Mononuclear cell (primary cell): Measurements from ENCODE around the gene CERS1. TPM values are rescaled to one million over a fixed set of nuclear protein-coding genes. Genes with fewer than 3 reads are reported as not detected.
A peak's percentile ranks its signal among the peaks of the same experiment; 100 is the strongest.

Experiments used
- H3K27me3 ChIP-seq: 2 replicates; pipeline ENCODE4 v1.6.0; 2011; ENCODE audit warnings: low read length, control low read depth; ENCODE audit not compliant: insufficient read depth
- H3K4me1 ChIP-seq: 2 replicates; pipeline ENCODE4 v1.5.1; 2011; ENCODE audit warnings: mild to moderate bottlenecking, low read length, control low read depth; ENCODE audit not compliant: insufficient read depth
- H3K4me3 ChIP-seq: 2 replicates; pipeline ENCODE4 v1.5.1; 2011; ENCODE audit warnings: mild to moderate bottlenecking, low read length, moderate library complexity
- H3K9me3 ChIP-seq: 2 replicates; pipeline ENCODE4 v1.5.1; 2011; ENCODE audit warnings: low read depth, mild to moderate bottlenecking, control low read depth, low read length
- total RNA-seq: library from RNA; depleted of rRNA; stranded (reverse); fragments of >200 nt; gene quantifications from one replicate; pipeline ENCODE4 v1.2.3, GENCODE V29; 2012

Gene CERS1
- total RNA-seq, 1 donor: not detected

DNA sequence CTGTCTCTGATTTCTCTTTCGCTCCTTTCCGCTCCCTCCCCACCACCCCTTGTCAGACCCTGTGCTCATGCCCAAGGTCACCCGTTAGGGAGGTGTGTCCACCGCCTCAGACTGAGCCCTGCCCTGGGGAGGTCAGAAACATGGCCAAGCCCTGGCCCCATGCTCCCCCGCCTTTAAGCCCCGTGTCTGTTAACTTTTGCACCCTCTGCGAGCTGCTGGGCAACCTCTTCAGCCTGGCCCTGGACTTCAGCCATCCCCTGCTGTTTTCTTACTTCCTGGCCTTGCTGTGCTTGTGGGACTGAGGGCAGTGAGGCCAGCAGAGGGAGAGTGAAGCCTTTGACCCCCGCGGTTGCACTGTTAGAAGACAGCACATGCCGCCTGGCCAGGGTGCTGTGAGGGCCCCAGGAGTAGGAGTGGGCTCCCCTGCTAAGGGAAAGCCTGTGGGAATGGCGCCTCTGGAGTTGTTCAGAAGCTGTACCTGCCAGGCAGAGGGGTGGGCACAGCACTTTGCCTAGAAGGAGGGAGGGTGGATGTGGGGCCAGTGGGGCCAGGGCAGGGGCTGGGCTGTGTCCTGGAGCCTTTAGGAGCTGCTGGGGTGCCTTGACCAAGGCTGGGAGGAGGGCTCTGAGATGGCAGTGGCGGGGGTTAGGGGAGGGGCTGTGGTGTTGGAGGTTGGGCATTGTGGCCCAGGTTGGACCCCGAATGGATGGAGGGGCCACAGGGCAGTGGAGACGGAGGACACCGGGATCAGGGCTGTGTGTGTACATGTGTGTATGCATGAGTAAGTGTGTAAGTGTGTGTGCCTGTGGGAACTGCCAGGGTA lies 56.3 kb downstream of the CERS1 start:
- no peak overlapping the region for H3K4me3 ChIP-seq
- no peaks in the 10 kb centered on the region for H3K27me3 ChIP-seq
- no peaks in the 10 kb centered on the region for H3K9me3 ChIP-seq
- H3K4me1 ChIP-seq: peaks cover 65% of the 10 kb centered on the region

DNA sequence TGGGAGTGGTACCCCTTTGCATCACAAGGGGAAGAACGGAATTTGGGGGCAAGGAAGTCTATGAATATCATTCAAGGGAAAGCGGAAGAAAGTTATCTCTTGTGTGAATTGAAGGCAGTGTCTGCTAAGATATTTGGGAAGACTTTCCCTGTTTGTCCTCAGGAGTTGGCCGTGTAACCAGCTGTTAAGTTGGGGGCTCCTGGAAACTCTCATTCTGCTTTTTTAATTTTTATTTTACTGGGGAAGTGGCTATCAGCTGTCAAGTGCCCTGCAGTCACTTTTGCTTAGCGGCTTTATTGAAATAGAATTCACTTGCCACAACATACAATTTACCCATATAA lies 61.3 kb downstream of the CERS1 start:
- Histone ChIP-seq H3K4me1 (peaks cover 55% of the 10 kb centered on the region), H3K9me3 (no peaks in the 10 kb centered on the region), H3K27me3 (no peaks in the 10 kb centered on the region), H3K4me3 (no peak overlapping the region)

DNA sequence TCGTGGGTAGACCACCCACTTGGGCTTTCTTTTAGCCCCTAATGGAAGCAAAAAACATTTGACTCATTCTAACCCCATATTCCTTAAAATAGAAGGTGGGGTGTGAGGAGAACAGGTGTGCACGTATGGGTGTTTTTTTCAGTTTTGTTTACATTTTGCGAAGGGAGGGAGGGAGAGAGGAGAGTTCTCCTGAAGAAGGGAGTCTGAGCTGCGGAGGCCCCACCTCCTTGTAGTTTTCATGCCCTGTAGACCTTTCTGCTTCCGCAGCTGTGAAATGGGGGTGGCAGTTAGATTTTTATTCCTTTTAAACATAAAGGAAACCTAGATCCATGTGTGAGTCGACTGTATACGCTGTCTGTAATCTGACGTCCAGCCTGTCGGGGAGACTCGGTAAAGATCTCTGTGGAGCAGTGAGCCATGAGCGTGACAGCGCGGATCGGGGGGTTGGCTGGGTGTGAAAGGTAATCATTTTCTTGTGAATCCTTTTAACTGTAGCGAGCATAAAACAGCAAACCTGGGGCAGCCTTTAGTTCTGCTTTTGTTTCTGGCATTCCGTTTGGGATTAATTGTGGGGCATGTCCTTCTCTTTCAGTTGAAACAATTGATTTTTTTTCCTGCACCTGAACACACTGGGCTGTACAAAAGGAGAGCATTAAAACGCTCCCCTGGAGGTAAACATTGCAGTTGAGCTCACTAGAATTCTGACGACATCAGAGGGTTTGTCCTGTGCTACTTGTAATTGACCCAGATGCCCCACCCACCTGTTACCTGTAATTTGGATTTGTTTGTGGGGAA lies 61.9 kb downstream of the CERS1 start:
- Histone ChIP-seq H3K27me3 (no peaks in the 10 kb centered on the region), H3K9me3 (no peaks in the 10 kb centered on the region), H3K4me1 (peaks cover 49% of the 10 kb centered on the region), H3K4me3 (peak overlapping the region; percentile 69)

DNA sequence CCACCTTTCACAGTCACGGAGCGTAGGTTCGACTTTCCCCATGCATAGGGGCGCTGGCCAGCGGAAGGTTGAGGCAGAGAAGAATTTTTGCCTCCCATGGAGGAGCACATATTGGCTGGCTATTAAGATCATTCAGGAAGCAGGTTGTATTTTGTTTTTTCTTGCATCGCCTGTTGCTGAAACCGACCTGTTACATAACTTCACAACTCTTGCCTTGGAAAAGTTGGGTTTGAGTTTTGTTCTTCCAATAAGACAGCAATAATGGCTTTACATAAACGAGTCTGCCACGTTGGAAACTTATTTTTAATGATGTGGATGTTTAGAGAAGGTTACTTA lies 62.8 kb downstream of the CERS1 start:
- no peaks in the 10 kb centered on the region for H3K9me3 ChIP-seq
- peak overlapping the region; percentile 69 for H3K4me3 ChIP-seq
- peaks cover 3% of the 10 kb centered on the region for H3K27me3 ChIP-seq
- H3K4me1 ChIP-seq: peaks cover 49% of the 10 kb centered on the region

DNA sequence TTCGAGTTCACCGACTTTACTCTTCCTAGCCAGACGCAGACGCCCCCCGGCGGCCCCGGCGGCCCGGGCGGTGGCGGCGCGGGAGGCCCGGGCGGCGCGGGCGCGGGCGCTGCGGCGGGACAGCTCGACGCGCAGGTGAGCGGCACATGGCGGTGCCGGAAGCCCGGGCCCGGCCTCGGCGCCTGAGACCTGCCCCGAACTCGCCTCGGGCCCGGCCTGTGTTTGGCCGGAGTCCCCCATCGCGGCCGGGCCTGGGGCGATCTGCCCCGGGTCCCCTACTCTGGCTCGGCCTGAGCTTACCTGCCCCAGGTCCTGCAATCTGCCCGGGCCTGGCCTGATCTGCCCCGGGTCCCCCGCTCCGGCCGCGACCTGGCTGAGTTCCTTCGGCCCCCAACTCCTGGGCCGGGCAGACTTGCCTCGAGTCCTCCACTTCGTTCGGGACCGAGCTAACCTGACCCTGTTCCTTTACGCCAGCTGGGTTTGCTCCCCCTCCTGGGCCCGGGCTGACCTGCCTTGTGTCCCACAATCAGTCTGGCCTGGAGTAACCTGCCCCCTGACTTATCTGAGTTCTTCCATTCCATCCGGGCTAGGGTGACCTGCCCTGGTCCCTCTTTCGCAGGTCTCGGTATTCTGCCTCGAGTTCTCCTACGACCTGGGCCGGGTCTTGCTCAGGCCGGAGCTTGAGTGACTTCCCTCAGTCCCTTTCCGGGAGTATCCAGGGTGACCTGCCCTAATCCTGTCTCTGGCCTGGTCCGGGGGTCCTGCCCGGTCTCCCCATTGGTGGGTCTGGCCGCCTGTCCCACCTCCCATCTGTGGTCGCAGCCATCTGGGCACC lies 63.4 kb downstream of the CERS1 start:
- Histone ChIP-seq H3K27me3 (peaks cover 6% of the 10 kb centered on the region), H3K9me3 (no peaks in the 10 kb centered on the region), H3K4me3 (peak overlapping the region; percentile 69), H3K4me1 (peaks cover 49% of the 10 kb centered on the region)

DNA sequence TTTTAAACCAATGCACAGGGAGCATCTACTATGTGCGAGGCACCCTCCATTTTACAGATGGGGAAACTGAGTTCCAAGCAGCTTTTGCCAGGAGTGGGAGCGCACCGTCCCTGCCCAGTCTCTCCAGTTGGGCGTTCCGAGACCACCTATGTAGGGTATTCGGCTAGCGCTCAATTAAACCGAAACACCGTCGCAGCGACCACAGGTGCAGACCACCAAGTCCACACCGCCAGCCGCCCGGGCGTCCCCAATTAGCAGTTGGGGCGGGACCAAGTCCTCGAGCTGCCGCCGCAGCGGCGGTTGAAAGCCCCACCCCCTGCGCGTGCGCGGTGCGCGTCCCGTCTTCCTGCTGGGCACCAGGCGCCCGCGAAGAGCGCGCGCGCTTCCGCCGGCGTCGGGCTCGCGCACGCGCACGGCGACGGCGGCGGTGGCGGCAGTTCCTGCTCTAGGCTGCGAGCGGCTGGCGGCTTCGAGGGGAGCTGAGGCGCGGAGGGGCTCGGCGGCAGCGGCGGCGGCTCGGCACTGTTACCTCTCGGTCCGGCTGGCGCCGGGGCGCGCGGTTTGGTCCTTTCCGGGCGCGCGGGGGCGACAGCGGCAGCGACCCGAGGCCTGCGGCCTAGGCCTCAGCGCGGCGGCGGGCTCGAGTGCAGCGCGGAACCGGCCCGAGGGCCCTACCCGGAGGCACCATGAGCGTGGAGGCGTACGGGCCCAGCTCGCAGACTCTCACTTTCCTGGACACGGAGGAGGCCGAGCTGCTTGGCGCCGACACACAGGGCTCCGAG lies 64.2 kb downstream of the CERS1 start, which contains the start of gene UPF1:
Gene UPF1 (plus strand): TSS at position 436 of the 782 bp plus-strand sequence. CDS start 251 bp downstream, at position 687.
- peaks cover 8% of the 10 kb centered on the region for H3K27me3 ChIP-seq
- H3K4me3 ChIP-seq: peak within 1 kb of the TSS; percentile 69

DNA sequence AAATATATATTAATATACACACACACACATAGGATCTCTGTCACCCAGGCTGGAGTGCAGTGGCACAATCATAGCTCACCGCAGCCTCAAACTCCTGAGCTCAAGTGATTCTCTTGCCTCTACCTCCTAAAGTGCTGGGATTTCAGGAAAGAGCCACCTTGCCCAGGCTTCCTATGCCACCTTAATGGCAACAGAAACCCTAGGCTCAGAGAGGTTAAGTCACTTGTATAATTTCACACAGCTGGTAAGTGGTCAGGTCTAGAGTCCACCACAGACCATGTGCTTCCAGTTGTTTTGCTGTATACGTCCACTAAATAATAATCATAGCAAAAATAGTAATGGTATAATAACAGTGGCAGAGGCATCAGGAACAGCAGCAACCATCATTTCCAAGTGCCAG lies 65.5 kb downstream of the CERS1 start:
- peaks cover 35% of the 10 kb centered on the region for H3K4me1 ChIP-seq
- H3K9me3 ChIP-seq: no peaks in the 10 kb centered on the region
- peaks cover 8% of the 10 kb centered on the region for H3K27me3 ChIP-seq
- H3K4me3 ChIP-seq: no peak overlapping the region

More for the DNA sequence above, 64.2 kb downstream of the CERS1 start, which contains the start of gene UPF1:
- Histone ChIP-seq H3K9me3 (no peaks in the 10 kb centered on the region), H3K4me1 (peaks cover 43% of the 10 kb centered on the region)

DNA sequence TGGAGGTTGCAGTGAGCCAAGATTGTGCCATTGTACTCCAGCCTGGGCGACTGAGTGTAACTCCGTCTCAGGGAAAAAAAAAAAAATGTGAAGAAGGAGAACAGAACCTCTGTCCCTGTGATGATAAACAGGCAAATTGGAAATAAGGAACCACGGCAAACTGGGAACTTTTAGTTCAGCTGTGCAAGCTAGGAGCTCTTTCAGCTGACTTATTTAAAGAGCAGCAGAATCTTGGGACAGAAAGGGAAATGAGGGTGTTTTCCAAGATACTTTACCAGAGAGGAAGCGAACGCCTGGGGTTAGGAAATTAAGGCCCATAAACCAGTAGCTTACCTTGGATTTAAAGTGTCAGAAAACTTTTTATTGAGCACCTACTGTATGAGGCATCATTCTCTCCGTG lies 67.2 kb downstream of the CERS1 start:
- H3K9me3 ChIP-seq: no peaks in the 10 kb centered on the region
- peaks cover 8% of the 10 kb centered on the region for H3K27me3 ChIP-seq
- no peak overlapping the region for H3K4me3 ChIP-seq
- peaks cover 18% of the 10 kb centered on the region for H3K4me1 ChIP-seq

Other genes starting within 250 kb of the CERS1 start
- gene CRTC1, start 212.5 kb downstream of the CERS1 start, total RNA-seq: 4.3 TPM
- gene COMP, start 104.9 kb downstream of the CERS1 start, total RNA-seq: not detected
- 66.1 TPM for gene UPF1, start 64.2 kb downstream of the CERS1 start, total RNA-seq
- gene COPE, start 23.2 kb upstream of the CERS1 start, total RNA-seq: 136 TPM
- gene DDX49, start 23.6 kb upstream of the CERS1 start, total RNA-seq: 27.5 TPM
- gene HOMER3, start 45.1 kb upstream of the CERS1 start, total RNA-seq: 18.9 TPM
- gene SUGP2, start 137.4 kb upstream of the CERS1 start, total RNA-seq: 41.5 TPM
- 5.9 TPM for gene ARMC6, start 137.4 kb upstream of the CERS1 start, total RNA-seq
- gene SLC25A42, start 167.8 kb upstream of the CERS1 start, total RNA-seq: 6.4 TPM
- gene TMEM161A, start 242.3 kb upstream of the CERS1 start, total RNA-seq: 5.5 TPM